Measurements from ENCODE around the gene AGAP1. TPM values are rescaled to one million over a fixed set of nuclear protein-coding genes. Genes with fewer than 3 reads are reported as not detected.

AGAP1 gene
- total RNA-seq, 1 donor from 2014 or later = 43.8 TPM

DNA sequence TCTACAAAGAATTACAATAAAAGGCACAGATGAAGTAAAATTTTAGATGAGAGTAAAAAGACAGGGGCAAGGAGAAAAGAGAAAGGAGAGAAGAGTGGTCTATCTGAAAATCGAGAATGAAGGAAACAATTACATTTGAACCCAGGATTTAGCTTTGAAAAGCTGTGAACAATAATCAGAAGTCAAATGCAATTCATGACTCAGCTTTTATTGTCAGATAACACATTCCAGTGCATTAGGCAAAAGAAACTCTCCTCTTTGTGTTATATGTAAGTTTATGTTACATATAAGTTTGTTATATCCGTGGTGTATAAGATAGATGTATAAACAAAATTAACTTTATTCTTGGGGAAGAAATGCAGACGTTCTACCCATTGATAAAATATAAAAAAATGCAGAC, 389.8 kb downstream of the AGAP1 start:
- Mint-ChIP-seq H3K27me3 (ENCODE audit: unreplicated experiment) (no peaks in the 10 kb centered on the region), H3K4me3 (ENCODE audit: unreplicated experiment) (no peak overlapping the region), H3K27ac (ENCODE audit: unreplicated experiment) (no peak overlapping the region), H3K4me1 (ENCODE audit: unreplicated experiment) (no peaks in the 10 kb centered on the region), H3K36me3 (ENCODE audit: unreplicated experiment) (peaks cover 14% of the 10 kb centered on the region), H3K9me3 (ENCODE audit: unreplicated experiment) (no peaks in the 10 kb centered on the region)
- no peak for DNase-seq (ENCODE audit: extremely low spot score, unreplicated experiment)
- TF ChIP-seq, protein P1, sequence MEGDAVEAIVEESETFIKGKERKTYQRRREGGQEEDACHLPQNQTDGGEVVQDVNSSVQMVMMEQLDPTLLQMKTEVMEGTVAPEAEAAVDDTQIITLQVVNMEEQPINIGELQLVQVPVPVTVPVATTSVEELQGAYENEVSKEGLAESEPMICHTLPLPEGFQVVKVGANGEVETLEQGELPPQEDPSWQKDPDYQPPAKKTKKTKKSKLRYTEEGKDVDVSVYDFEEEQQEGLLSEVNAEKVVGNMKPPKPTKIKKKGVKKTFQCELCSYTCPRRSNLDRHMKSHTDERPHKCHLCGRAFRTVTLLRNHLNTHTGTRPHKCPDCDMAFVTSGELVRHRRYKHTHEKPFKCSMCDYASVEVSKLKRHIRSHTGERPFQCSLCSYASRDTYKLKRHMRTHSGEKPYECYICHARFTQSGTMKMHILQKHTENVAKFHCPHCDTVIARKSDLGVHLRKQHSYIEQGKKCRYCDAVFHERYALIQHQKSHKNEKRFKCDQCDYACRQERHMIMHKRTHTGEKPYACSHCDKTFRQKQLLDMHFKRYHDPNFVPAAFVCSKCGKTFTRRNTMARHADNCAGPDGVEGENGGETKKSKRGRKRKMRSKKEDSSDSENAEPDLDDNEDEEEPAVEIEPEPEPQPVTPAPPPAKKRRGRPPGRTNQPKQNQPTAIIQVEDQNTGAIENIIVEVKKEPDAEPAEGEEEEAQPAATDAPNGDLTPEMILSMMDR (IDR thresholded peaks at IDR 0.05) = no peak

DNA sequence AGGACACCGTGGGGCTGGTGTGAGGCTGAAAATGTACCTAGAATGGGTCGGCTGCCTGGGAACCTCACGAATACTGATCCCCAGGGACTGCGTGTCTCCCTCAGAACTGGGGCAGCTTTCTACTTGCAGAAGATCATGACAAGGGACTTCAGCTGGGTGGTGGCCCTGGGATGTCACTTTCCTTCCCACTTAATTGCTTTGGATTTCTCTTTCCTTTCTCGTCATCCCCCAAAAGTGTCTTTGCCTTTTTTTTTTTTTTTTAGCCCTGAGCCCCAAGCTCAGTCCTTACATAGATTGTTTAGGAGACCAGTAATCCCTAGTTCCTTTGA, 395.4 kb downstream of the AGAP1 start:
- no peak overlapping the region for H3K27ac Mint-ChIP-seq (ENCODE audit: unreplicated experiment)
- H3K4me3 Mint-ChIP-seq (ENCODE audit: unreplicated experiment) = no peak overlapping the region
- TF ChIP-seq, protein P1 (IDR thresholded peaks at IDR 0.05) = no peak
- peaks cover 21% of the 10 kb centered on the region for H3K36me3 Mint-ChIP-seq (ENCODE audit: unreplicated experiment)
- no peaks in the 10 kb centered on the region for H3K9me3 Mint-ChIP-seq (ENCODE audit: unreplicated experiment)
- H3K4me1 Mint-ChIP-seq (ENCODE audit: unreplicated experiment) = no peaks in the 10 kb centered on the region
- no peaks in the 10 kb centered on the region for H3K27me3 Mint-ChIP-seq (ENCODE audit: unreplicated experiment)
- DNase-seq (ENCODE audit: extremely low spot score, unreplicated experiment) = no peak

GRCh38 chr2:235893129-235893698, 399.4 kb downstream of the AGAP1 start:
- Mint-ChIP-seq H3K4me3 (ENCODE audit: unreplicated experiment) (no peak overlapping the region), H3K27me3 (ENCODE audit: unreplicated experiment) (no peaks in the 10 kb centered on the region)

DNA sequence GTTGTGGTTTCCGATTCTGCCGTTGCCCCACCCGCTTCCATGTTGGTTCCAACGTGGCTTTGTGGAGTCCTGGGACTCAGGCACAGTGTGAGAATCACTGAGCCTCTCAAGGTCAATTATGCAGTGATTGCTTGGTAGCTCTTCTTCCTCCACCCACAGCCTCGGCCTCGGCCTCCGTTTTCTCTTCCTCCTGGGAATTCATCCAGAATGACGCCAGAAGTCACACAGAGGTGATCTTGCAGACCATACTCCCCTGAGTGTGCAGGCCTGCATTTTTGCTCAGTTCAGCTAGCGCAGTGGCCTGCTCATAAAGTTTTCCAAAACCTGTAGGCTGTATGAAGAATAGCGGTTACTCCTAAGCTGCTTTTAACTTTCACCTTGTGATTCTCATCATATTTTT, 401.0 kb downstream of the AGAP1 start:
- peaks cover 9% of the 10 kb centered on the region for H3K4me1 Mint-ChIP-seq (ENCODE audit: unreplicated experiment)
- no peaks in the 10 kb centered on the region for H3K27me3 Mint-ChIP-seq (ENCODE audit: unreplicated experiment)
- H3K4me3 Mint-ChIP-seq (ENCODE audit: unreplicated experiment) = no peak overlapping the region
- peaks cover 29% of the 10 kb centered on the region for H3K36me3 Mint-ChIP-seq (ENCODE audit: unreplicated experiment)
- peaks cover 6% of the 10 kb centered on the region for H3K9me3 Mint-ChIP-seq (ENCODE audit: unreplicated experiment)
- DNase-seq (ENCODE audit: extremely low spot score, unreplicated experiment) = no peak
- TF ChIP-seq, protein P1 (IDR thresholded peaks at IDR 0.05) = no peak
- H3K27ac Mint-ChIP-seq (ENCODE audit: unreplicated experiment) = no peak overlapping the region

More at GRCh38 chr2:235893129-235893698, 399.4 kb downstream of the AGAP1 start:
- peaks cover 9% of the 10 kb centered on the region for H3K4me1 Mint-ChIP-seq (ENCODE audit: unreplicated experiment)
- TF ChIP-seq, protein P1 (IDR thresholded peaks at IDR 0.05) = no peak
- H3K36me3 Mint-ChIP-seq (ENCODE audit: unreplicated experiment) = peaks cover 29% of the 10 kb centered on the region
- peaks cover 6% of the 10 kb centered on the region for H3K9me3 Mint-ChIP-seq (ENCODE audit: unreplicated experiment)
- H3K27ac Mint-ChIP-seq (ENCODE audit: unreplicated experiment) = no peak overlapping the region
- no peak for DNase-seq (ENCODE audit: extremely low spot score, unreplicated experiment)

GRCh38 chr2:235896061-235896460, 402.2 kb downstream of the AGAP1 start:
- peaks cover 6% of the 10 kb centered on the region for H3K9me3 Mint-ChIP-seq (ENCODE audit: unreplicated experiment)
- TF ChIP-seq, protein P1 (IDR thresholded peaks at IDR 0.05) = no peak
- no peak for DNase-seq (ENCODE audit: extremely low spot score, unreplicated experiment)
- H3K4me3 Mint-ChIP-seq (ENCODE audit: unreplicated experiment) = no peak overlapping the region
- no peaks in the 10 kb centered on the region for H3K27me3 Mint-ChIP-seq (ENCODE audit: unreplicated experiment)
- peaks cover 32% of the 10 kb centered on the region for H3K36me3 Mint-ChIP-seq (ENCODE audit: unreplicated experiment)
- H3K4me1 Mint-ChIP-seq (ENCODE audit: unreplicated experiment) = peaks cover 13% of the 10 kb centered on the region
- no peak overlapping the region for H3K27ac Mint-ChIP-seq (ENCODE audit: unreplicated experiment)

Data from osteocyte (in vitro differentiated cells).